GM10266 (cell line): ENCODE data around the gene KIZ.
"Not testable (repeated sequence)": the region's sequence is repeated elsewhere in the genome, so short reads cannot be mapped to it uniquely, and the experiment has no call there.

Experiments
- DNase-seq: peaks from one replicate; pipeline ENCODE4 v3.0.0; 2012; ENCODE audit errors: extremely low spot score
- CTCF ChIP-seq: IDR thresholded peaks from 2 replicates; pipeline ENCODE4 v1.5.1; 2012; ENCODE audit warnings: mild to moderate bottlenecking, low read depth; ENCODE audit not compliant: control insufficient read depth, insufficient read depth; ENCODE audit errors: missing control alignments

The KIZ gene

GRCh38 chr20:21244808-21245207, 118.9 kb downstream of the KIZ start:
- TF ChIP-seq CTCF = no peak
- no peak for DNase-seq

GRCh38 chr20:21246161-21246560, 120.3 kb downstream of the KIZ start:
- TF ChIP-seq CTCF = no peak
- DNase-seq = no peak

GRCh38 chr20:21247603-21248095, 121.8 kb downstream of the KIZ start:
- not testable (repeated sequence) for DNase-seq

GRCh38 chr20:21251278-21251677, 125.4 kb downstream of the KIZ start:
- TF ChIP-seq CTCF = no peak
- no peak for DNase-seq

GRCh38 chr20:21257192-21257591, 131.3 kb downstream of the KIZ start:
- no peak for DNase-seq
- TF ChIP-seq CTCF = no peak

- DNase-seq = no peak
- TF ChIP-seq CTCF = no peak
These were observed 132.5 kb downstream of the KIZ start for GRCh38 chr20:21258411-21258810.

- DNase-seq = no peak
- no peak for TF ChIP-seq CTCF
These were observed 133.5 kb downstream of the KIZ start for GRCh38 chr20:21259346-21259745.

- TF ChIP-seq CTCF = no peak
These were observed 136.9 kb downstream of the KIZ start for GRCh38 chr20:21262812-21263211.

More at GRCh38 chr20:21262812-21263211, 136.9 kb downstream of the KIZ start:
- DNase-seq = no peak
